B cell (primary cell): ENCODE results near the gene CDH16. TPM values are rescaled to one million over a fixed set of nuclear protein-coding genes. Genes with fewer than 3 reads are reported as not detected.

Experiments used
- ATAC-seq: fragments of 200-7000 bp; cut with Tn5 transposase; one replicate; pipeline ENCODE4 v1.10.0; 2021; ENCODE audit warnings: low read depth, mild to moderate bottlenecking, moderate number of reproducible peaks, moderate library complexity
- CTCF ChIA-PET: fragments of 350-600 bp; sonication (Branson Sonifier 250); formaldehyde crosslinking; loops from one replicate; lab custom pipeline; 2021; ENCODE audit warnings: antibody characterized with exemption, inconsistent platforms; lab: Charles Lee
- POLR2A ChIA-PET: fragments of 350-600 bp; sonication (Branson Sonifier 250); formaldehyde crosslinking; loops from one replicate; lab custom pipeline; 2021; ENCODE audit warnings: antibody characterized with exemption; lab: Charles Lee
- DNase-seq: peaks from one replicate; pipeline ENCODE4 v3.0.0; 2013
- H2AFZ ChIP-seq: 2 replicates; pipeline ENCODE4 v1.6.1; 2012; ENCODE audit warnings: mild to moderate bottlenecking, low read depth, low read length; ENCODE audit not compliant: insufficient read depth, poor library complexity, severe bottlenecking
- H3K27ac ChIP-seq, 2 donors: 1 replicate in 1 of 2; 2 replicates in 1 of 2; pipeline ENCODE4 v1.5.1; 2012 to 2013; ENCODE audit warnings: low read length in 2 of 2, mild to moderate bottlenecking in 2 of 2, moderate library complexity in 1 of 2
- H3K27me3 ChIP-seq, 4 experiments: fragments of 200-600 bp in 1 of 4; sonication (generic) in 1 of 4; replicated peaks in 1 of 4; 1 replicate in 2 of 4; 2 replicates in 2 of 4; pipeline versions ENCODE4 v1.6.1 to v1.7.0; 2013 to 2016; ENCODE audit warnings: low read length in 3 of 4, mild to moderate bottlenecking in 2 of 4, mixed read lengths in 1 of 4, moderate library complexity in 1 of 4; ENCODE audit not compliant: insufficient read depth in 4 of 4, control insufficient read depth in 3 of 4; ENCODE audit errors: control extremely low read depth in 1 of 4
- H3K36me3 ChIP-seq, 2 experiments: replicated peaks in 1 of 2; 1 replicate in 1 of 2; 2 replicates in 1 of 2; pipeline versions ENCODE4 v1.6.1 to v1.7.1; 2013; ENCODE audit warnings: low read length in 1 of 2; ENCODE audit not compliant: insufficient read depth in 2 of 2, control insufficient read depth in 1 of 2; ENCODE audit errors: control extremely low read depth in 1 of 2, extremely low read depth in 1 of 2
- H3K4me1 ChIP-seq, 2 donors: fragments of 200-600 bp in 1 of 2; sonication (generic) in 1 of 2; 1 replicate in 1 of 2; 2 replicates in 1 of 2; pipeline versions ENCODE4 v1.5.1 to v1.6.1; 2013 to 2017; ENCODE audit warnings: low read length in 2 of 2; ENCODE audit not compliant: control insufficient read depth in 2 of 2, insufficient read depth in 2 of 2
- H3K4me2 ChIP-seq: replicated peaks from 2 replicates; pipeline ENCODE3; 2012; ENCODE audit warnings: mild to moderate bottlenecking, low read depth, low read length; ENCODE audit not compliant: poor library complexity, severe bottlenecking
- H3K4me3 ChIP-seq, 5 experiments: fragments of 200-600 bp in 1 of 5; sonication (generic) in 1 of 5; 1 replicate in 3 of 5; 2 replicates in 2 of 5; pipeline versions ENCODE4 v1.5.1 to v1.7.0; 2011 to 2016; ENCODE audit warnings: low read length in 4 of 5, mild to moderate bottlenecking in 4 of 5, low read depth in 2 of 5, control low read depth in 1 of 5, moderate library complexity in 1 of 5; ENCODE audit not compliant: insufficient read depth in 1 of 5; ENCODE audit errors: control extremely low read depth in 1 of 5, extremely low read depth in 1 of 5
- H3K79me2 ChIP-seq: fragments of 200-600 bp; sonication (generic); one replicate; pipeline ENCODE4 v1.6.0; 2016; ENCODE audit warnings: low read length; ENCODE audit not compliant: control insufficient read depth, insufficient read depth
- H3K9ac ChIP-seq: fragments of 200-600 bp; sonication (generic); 2 replicates; pipeline ENCODE4 v1.6.1; 2017; ENCODE audit warnings: mild to moderate bottlenecking, low read length, moderate library complexity
- H3K9me3 ChIP-seq, 3 donors: one replicate each; pipeline versions ENCODE4 v1.6.1 to v1.7.1; 2013; ENCODE audit warnings: low read length in 2 of 3; ENCODE audit not compliant: control insufficient read depth in 2 of 3, insufficient read depth in 1 of 3; ENCODE audit errors: control extremely low read depth in 1 of 3
- H4K20me1 ChIP-seq: 2 replicates; pipeline ENCODE4 v1.6.0; 2012; ENCODE audit warnings: mild to moderate bottlenecking, low read length; ENCODE audit not compliant: insufficient read depth, control insufficient read depth, poor library complexity, severe bottlenecking
- H3K27ac Mint-ChIP-seq: one replicate; pipeline ENCODE4 v1.8.0; 2021; ENCODE audit warnings: mixed read lengths
- H3K27me3 Mint-ChIP-seq: one replicate; pipeline ENCODE4 v1.8.0; 2021; ENCODE audit warnings: mixed read lengths
- H3K4me1 Mint-ChIP-seq: one replicate; pipeline ENCODE4 v1.8.0; 2021; ENCODE audit warnings: mixed read lengths
- H3K4me3 Mint-ChIP-seq: one replicate; pipeline ENCODE4 v1.8.0; 2021; ENCODE audit warnings: mixed read lengths
- H3K9me3 Mint-ChIP-seq: one replicate; pipeline ENCODE4 v1.8.0; 2022; ENCODE audit warnings: mixed read lengths; ENCODE audit not compliant: insufficient read depth
- EZH2 ChIP-seq: IDR thresholded peaks from 2 replicates; pipeline ENCODE4 v1.6.1; 2012; ENCODE audit warnings: borderline replicate concordance, low read depth, mild to moderate bottlenecking, moderate library complexity, low read length; ENCODE audit not compliant: insufficient read depth, poor library complexity, severe bottlenecking
- WGBS: methylation state at CpG from one replicate; pipeline ENCODE4 v1.1.5; 2013; ENCODE audit warnings: missing lambda C conversion rate; ENCODE audit not compliant: insufficient coverage; 5-methylcytosine and 5-hydroxymethylcytosine counted together
- intact Hi-C: fragments of 100-400 bp; cut with micrococcal nuclease; formaldehyde crosslinking; loops from one replicate; pipeline ENCODE4 v1.10.0; 2022
- polyA plus RNA-seq: library from polyadenylated mRNA; depleted of rRNA; stranded (reverse); fragments of >200 nt; gene quantifications from 2 replicates; pipeline ENCODE4 v1.2.3, GENCODE V29; 2012
- total RNA-seq, 2 donors: library from RNA; stranded (reverse); fragments of 120-200 nt in 1 of 2; gene quantifications; 1 replicate in 1 of 2; 2 replicates in 1 of 2; pipeline versions ENCODE4 v1.2.3 to v1.2.4, GENCODE V29; 2013 to 2022
- TF ChIP-seq, protein P1 (sequence below): fragments of 200-600 bp; IDR thresholded peaks from one replicate; pipeline ENCODE4 v1.8.0; 2022; ENCODE audit warnings: antibody characterized with exemption, mild to moderate bottlenecking

The CDH16 gene
- total and polyA plus RNA-seq, 2 donors (not counting 1 experiment from before 2014, with no cell fraction given): not detected

- H3K4me2 ChIP-seq: peak overlapping the region; percentile 88
Observed at GRCh38 chr16:66924527-66925321, 6.0 kb upstream of the CDH16 start.

More at GRCh38 chr16:66924527-66925321, 6.0 kb upstream of the CDH16 start:
- Histone ChIP-seq H4K20me1 (no peaks in the 10 kb centered on the region), H3K79me2 (no peaks in the 10 kb centered on the region), H3K36me3 (peaks cover 0 to 2% of the 10 kb centered on the region in 2 experiments), H3K27me3 (peaks cover 0 to 46% (median 14%) of the 10 kb centered on the region in 4 experiments), H3K9ac (peak overlapping the region; percentile 59), H3K4me3 (peak overlapping the region in 4 of 5 experiments; percentile 21 to 47 (median 44)), H3K4me1 (peaks cover 11 to 12% of the 10 kb centered on the region in 2 donors), H3K9me3 (peaks cover 0 to 8% (median 0%) of the 10 kb centered on the region in 3 donors), H2AFZ (peak overlapping the region; percentile 66), H3K27ac (no peak overlapping the region)
- Mint-ChIP-seq H3K4me1 (peaks cover 12% of the 10 kb centered on the region), H3K4me3 (peak overlapping the region; percentile 81), H3K27ac (no peak overlapping the region), H3K27me3 (peaks cover 32% of the 10 kb centered on the region), H3K9me3 (no peaks in the 10 kb centered on the region)
- ATAC-seq (peak; percentile 68), DNase-seq (peak; percentile 64)
- intact Hi-C loops: no loop called here
- ChIA-PET POLR2A (interaction anchor here (0.6 kb wide), 1 partner anchor 320 kb away, joined by 3 read pairs; no protein-coding TSS in a partner anchor), CTCF (no interaction called here)
- no peak for TF ChIP-seq EZH2
- TF ChIP-seq, protein P1, sequence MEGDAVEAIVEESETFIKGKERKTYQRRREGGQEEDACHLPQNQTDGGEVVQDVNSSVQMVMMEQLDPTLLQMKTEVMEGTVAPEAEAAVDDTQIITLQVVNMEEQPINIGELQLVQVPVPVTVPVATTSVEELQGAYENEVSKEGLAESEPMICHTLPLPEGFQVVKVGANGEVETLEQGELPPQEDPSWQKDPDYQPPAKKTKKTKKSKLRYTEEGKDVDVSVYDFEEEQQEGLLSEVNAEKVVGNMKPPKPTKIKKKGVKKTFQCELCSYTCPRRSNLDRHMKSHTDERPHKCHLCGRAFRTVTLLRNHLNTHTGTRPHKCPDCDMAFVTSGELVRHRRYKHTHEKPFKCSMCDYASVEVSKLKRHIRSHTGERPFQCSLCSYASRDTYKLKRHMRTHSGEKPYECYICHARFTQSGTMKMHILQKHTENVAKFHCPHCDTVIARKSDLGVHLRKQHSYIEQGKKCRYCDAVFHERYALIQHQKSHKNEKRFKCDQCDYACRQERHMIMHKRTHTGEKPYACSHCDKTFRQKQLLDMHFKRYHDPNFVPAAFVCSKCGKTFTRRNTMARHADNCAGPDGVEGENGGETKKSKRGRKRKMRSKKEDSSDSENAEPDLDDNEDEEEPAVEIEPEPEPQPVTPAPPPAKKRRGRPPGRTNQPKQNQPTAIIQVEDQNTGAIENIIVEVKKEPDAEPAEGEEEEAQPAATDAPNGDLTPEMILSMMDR: peak; percentile 51
- 8% methylated on average over 69 of the region's 72 CpGs for WGBS
